ENCODE data around the gene GRIN1.

The GRIN1 gene

DNA sequence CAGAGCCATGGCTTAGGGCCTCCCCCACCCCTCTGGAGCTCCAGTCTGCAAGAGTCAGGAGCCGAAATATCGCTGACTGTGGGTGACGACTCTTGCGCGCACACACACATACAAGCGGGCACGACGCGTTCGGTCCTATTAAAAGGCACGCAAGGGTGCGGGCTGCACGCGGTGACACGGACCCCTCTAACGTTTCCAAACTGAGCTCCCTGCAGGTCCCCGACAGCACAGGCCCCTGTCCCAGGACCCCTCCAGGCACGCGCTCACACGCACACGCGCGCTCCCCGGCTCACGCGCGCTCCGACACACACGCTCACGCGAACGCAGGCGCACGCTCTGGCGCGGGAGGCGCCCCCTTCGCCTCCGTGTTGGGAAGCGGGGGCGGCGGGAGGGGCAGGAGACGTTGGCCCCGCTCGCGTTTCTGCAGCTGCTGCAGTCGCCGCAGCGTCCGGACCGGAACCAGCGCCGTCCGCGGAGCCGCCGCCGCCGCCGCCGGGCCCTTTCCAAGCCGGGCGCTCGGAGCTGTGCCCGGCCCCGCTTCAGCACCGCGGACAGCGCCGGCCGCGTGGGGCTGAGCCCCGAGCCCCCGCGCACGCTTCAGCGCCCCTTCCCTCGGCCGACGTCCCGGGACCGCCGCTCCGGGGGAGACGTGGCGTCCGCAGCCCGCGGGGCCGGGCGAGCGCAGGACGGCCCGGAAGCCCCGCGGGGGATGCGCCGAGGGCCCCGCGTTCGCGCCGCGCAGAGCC lies at the start of gene GRIN1:
TSS of gene GRIN1 (plus strand) at position 433 of the 746 bp plus-strand sequence. CDS start 333 bp downstream, outside the sequence.
- DNase-seq, result no peak

DNA sequence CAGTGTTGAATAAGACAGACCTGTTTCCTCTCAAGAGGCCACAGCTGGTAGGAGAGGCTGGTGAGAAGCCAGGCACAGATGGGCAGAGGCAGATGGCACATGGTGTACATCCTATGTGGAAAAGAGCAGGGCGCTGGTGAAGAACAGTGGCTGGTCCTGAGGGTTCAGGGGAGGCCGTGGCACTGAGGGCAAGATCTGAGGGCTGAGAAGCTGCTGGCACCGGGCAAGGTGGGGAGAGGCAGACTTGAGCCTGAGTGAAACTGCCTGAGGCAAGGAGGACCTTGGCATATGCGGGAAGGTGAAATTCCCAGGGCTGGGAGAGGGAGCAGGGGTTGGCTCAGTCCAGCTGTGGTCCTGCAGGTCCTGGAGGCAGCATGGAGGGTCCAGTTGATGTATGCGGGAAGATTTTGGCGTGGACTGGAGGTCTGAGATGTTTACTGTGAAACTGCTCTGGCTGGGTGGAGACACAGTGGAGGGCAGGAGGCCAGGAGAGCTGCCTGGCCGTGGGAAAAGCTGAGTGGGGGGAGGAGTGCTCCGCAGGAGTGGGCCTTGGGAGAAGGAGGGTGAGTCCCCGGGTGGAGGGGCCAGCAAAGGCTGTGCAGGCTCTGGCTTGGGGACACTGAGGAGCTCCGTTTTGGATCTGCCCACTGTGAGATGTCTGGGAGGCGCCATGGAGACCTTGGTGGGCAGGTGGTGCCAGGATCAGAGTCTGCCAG lies 49.6 kb upstream of the GRIN1 start:
- no peak for DNase-seq

DNA sequence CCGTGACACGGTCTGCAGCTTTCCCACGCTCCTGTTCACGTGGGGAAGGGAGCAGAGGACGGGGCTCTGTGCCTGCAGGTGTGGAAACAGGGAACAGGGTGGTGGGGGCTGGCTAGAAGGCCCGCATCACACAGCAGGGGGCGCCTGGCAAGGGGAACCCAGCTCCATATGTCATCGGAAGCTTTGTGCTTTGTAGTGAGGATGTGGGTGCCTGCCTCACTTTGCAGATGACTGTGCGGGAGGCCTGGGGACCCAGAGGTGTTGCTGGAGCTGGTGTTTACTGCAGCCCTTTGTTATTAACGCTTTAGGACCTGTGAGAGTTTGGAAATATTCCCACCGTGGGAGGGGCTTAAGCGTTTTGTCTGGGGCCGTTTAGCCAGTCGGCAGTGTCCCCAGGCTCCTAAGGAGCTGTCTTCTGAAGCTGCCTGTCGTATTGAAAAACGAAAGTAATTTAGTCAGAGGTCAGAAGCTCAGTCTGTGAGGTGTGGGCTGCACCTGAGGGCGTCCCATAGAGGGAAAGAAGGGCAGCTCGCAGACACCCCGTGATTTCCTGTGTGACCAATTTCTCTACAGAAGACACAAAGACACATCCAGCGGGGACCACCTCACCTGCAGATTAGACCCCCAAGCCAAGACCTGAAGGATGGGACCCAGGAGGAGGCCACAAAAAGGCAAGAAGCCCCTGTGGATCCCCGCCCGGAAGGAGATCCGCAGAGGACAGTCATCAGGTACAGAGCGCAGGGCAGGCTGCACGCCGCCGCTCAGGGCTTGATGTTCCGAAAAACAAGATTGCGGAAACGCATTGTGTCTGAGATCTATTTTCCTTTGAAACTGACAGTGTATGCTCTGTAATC lies 43.1 kb upstream of the GRIN1 start:
- no peak for DNase-seq

DNA sequence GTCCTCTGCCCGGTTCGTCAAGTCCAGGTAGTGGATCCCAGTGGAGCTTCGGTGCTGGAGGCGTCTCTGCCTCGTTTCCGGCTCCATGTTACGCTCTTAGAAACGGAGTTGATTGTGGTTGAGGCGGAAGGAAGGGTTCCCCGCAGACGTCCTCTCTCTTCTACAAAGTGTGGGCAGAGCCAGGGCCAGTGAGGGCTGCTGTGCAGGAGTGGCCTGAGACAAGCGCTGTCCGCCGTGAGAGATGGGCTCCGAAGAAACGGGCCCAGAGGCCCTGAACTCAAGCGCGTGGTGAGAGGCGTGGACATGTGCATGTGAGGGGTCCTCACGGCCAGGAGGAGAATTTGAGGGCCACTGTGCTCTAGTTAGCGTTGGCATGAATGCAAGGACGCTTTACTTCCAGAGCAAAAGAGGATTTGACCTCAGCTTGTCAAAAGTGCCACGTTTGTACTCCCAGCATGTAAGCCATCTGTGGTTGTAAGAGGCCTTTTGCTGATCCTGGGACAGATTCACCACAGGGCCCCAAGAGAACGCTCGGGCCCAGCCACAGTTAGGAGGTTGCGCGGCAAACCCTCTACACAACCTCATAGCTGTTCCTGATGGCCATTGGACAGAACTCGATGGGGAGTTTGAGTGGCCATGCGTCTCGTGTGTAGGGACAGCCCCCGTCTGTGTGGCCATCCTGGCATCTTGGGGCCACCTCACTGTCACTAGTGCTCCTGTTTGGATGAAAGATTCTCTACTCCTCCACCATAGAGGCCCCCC lies 42.0 kb upstream of the GRIN1 start:
- DNase-seq, result no peak

DNA sequence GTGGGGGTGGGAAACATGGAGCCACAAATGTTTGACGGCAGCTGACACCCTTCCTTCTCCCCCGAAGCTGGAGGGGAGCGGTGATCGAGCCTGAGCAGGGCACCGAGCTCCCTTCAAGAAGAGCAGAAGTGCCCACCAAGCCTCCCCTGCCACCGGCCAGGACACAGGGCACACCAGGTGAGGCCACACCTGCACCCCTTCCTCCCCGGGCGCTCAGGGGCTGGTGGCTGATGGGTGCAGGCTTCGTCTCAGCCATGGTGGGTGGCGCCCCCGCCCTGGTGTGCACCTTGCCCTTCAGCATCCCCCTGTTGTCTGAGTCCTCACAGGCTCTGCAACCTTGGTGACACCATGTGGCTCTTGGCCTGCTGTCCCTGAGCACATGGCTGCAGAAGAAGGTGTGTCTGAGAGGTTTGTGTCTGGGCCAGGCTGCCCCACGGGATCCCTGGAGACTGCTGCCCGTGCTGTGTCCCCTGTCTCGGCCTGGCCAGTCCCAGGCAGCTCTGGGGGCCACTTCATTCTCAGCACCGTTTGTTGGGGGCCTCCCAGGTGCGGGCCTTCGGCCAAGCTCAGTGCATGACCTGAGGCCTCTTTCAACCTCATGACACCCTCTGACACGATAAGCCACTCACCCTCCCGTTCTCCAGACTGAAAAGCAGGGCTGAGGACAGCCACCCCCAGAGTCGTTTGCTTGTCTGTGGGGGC lies 41.0 kb upstream of the GRIN1 start:
- no peak for DNase-seq

DNA sequence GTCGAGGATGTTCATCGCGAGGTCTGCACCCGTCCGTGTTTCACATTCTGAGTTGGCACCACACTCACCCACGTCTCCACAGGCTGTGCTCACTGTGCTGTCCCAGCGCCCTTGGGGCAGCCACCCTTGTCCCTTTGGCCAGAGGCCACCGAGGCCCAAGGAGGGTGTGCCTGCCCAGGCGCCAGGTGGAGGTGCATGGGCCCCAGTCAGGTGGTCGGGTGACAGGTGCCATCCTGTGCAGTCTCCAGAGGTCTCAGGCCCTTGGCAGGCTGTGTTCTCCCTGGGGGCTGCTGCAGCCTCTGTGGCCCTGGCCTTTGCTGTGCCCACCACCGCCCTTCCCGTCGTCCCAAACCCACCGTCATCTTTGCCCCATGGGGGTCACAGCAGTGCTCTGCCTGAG lies 39.7 kb upstream of the GRIN1 start:
- no peak for DNase-seq

DNA sequence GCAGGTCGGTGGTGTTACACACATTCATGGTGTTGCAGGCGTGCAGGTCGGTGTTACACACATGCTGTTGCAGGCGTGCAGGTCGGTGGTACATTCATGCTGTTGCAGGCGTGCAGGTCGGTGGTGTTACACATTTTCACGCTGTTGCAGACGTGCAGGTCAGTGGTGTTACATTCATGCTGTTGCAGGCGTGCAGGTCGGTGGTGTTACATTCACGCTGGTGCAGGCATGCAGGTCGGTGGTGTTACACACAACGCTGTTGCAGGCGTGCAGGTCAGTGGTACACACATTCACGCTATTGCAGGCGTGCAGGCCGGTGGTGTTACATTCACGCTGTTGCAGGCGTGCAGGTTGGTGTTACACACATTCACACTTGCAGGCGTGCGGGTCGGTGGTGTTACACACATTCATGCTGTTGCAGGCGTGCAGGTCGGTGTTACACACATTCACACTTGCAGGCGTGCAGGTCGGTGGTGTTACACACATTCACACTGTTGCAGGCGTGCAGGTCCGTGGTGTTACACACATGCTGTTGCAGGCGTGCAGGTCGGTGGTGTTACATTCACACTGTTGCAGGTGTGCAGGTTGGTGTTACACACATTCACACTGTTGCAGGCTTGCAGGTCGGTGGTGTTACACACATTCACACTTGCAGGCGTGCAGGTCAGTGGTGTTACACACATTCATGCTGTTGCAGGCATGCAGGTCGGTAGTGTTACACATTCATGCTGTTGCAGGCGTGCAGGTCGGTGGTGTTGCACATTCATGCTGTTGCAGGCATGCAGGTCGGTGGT lies 35.6 kb upstream of the GRIN1 start:
- DNase-seq, result no peak

DNA sequence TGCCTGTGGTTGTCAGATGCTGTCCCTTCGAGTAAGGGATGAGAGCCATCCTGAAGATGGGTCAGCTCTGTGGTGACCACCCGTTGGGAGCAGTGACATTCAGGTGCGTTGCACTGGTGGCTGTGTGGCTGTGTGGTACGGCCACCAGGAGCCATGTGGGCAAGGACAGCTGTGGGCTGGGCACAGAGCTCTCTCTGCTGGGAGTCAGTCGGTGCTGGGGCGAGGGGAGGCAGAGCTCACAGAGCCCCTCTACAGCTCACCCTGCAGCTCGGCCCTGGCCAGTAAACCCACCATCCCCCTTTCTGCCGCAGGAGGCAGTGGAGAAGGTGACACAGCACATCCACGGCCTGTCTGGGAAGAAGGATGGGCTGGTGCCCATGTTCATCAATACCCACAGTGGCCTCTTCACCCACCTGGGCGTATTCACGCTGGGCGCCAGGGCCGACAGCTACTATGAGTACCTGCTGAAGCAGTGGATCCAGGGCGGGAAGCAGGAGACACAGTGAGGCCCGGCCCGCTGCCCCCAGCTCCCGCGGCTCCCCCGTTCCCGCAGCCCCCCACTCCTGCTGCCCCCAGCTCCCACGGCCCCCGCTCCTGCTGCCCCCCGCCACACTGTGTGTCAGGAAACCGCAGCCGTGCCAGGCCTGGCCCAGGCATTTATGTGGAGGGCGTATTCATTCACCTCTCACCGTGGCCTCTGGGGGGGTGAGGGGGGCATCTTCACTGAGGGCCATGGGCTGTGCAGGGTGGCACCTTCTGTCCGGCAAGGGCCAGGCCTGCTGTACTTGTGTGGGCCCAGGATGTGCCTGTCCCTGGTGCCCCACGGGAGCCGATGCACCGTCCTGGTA lies 32.9 kb upstream of the GRIN1 start:
- DNase-seq, result no peak

DNA sequence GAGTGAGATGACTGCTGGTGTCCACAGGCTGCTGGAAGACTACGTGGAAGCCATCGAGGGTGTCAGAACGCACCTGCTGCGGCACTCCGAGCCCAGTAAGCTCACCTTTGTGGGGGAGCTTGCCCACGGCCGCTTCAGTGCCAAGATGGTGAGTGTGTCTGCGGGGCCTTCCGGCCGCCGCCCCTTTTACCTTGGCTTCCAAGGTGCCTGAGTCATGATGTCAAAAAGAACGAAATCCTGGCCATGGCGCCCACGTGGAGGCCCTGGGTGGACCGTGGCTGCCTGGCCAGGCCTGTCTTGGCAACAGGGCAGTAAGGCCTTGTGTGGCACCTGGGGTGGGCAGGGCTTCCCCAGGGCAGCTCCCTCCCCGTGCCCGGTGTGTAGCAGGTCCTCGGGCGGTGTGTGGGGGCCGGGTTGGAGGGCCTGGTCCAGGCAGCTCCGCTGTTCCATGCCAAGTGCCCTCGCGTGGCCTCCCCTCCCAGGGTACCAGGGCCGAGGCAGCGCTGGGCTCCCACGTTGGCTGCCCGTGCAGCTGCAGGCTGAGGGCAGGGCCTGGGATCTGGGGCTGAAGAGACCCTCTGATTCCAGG lies 32.2 kb upstream of the GRIN1 start:
- DNase-seq, result no peak

DNA sequence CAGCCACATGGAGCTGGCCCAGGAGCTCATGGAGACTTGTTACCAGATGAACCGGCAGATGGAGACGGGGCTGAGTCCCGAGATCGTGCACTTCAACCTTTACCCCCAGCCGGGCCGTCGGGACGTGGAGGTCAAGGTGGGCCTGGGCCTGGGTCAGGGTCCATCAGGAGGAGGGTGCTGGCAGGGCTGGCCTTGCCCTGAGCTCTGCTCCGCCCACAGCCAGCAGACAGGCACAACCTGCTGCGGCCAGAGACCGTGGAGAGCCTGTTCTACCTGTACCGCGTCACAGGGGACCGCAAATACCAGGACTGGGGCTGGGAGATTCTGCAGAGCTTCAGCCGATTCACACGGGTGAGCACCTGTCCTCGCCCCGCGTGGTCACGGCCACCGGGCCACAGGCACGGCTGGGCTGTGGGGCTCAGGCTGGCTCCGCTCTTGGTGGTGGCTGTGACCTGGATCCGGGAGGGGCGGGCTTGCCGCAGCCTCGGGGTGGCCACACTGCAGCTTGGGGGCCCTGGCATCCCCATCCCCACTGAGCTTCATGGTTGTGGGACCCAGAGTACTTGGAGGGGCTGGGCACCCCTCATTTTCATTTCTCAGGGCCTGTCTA lies 31.5 kb upstream of the GRIN1 start:
- no peak for DNase-seq

DNA sequence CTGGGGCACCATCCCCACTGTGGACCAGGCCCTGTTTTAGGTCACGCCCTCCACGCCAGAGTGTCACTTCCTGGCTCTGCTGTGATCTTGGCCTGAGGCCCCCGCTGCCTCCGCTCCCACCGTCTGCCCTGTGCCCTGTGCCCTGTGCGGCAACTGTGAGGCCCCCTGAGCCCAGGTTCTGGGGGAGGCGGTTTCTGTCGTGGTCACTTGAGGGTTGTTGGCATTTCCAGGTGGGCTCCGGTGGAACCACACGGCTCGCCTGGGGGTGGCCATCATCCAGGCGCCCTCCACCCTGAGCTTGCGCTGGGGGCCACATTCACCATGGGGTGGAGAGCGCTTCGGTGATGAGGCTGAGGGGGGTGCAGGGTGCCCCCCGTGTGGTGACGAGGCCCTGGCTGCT lies 31.0 kb upstream of the GRIN1 start:
- no peak for DNase-seq

DNA sequence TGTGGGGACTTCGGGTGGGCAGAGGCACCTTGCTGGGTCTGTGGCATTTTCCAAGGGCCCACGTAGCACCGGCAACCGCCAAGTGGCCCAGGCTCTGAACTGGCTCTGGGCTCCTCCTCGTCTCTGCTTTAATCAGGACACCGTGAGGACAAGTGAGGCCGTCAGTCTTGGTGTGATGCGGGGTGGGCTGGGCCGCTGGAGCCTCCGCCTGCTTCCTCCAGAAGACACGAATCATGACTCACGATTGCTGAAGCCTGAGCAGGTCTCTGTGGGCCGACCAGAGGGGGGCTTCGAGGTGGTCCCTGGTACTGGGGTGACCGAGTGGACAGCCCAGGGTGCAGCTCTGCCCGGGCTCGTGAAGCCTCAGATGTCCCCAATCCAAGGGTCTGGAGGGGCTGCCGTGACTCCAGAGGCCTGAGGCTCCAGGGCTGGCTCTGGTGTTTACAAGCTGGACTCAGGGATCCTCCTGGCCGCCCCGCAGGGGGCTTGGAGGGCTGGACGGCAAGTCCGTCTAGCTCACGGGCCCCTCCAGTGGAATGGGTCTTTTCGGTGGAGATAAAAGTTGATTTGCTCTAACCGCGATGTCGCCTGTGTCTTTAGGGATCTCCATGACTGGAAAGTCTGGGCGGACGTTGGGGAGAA lies 30.2 kb upstream of the GRIN1 start:
- no peak for DNase-seq

DNA sequence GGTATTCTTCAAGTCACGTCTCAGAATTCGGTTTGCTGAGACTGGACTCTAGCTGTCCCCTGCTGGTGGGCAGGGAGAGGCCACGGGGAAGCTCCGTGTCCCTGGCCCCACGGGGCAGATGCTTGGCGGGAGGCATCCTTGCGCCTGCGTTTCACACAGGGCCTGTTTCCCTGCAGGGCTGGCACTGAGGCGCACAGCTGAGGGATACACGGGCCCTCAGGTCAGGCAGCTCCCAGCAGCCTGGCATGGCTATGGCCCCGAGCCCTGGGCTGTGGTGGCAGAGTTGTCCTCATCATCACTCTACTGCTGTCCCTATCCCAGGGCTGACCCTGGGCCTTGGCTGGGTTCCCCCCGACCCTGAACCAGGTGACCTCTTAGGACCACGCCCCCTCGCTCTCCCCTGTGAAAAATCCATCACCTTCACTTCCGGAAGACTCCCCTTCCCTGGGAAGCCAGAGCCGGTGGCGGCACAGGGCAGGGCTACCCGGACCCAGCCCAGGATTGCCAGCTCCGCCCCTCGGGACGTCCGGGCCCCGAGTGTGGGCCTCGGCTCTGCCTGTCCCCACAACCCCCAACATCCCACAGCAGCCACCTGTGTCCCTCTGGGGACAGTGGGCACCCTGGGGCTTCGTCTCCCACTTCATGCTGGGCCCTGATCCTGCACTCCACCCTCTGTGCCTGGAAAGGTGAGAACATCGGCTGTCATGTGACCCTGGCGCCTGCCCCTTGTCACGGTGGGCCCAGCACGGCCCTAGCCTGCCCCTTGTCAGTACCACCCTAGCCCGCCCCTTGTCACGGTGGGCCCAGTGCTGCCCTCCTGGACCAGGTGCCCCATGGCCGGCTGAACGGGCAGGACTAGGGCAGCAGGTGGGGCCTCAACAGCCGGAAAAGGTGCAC lies 29.5 kb upstream of the GRIN1 start:
- no peak for DNase-seq

DNA sequence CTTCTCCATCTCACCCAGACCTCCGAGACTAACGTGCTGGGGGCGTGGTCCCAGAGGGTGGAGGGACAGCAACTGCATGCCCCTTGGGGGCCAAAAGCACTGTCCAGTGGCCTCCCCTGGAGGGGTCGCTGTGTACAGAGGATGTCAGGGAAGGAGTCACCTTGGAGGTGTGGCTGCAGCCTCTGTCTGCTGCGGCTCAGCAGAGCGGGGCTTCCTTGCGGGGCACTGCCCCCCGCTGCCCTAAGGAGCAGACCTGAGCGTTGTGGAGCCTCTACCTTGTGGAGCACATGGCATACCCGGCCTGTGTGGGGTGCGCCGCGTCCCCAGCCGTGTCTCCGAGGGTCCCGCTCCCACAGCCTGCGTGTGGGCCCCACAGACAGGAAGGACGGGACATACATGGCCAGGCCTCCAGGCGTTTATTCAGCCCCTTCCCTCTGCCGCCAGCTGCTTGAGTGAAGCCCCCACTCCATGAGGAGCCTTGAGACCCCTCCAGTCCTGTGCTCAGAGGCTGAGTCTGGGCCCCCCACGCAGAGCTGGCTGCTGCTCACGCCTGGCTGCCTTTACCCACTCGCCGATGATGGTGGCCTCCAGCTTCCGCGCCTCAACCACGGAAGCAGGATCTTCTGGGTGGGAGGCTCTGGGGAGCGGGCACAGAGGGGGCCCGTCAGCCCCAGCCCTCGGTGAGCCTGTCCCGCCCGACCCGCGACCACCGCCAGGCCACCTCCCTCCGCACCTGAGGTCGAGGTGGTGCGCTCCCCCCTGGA lies 28.6 kb upstream of the GRIN1 start:
- no peak for DNase-seq

DNA sequence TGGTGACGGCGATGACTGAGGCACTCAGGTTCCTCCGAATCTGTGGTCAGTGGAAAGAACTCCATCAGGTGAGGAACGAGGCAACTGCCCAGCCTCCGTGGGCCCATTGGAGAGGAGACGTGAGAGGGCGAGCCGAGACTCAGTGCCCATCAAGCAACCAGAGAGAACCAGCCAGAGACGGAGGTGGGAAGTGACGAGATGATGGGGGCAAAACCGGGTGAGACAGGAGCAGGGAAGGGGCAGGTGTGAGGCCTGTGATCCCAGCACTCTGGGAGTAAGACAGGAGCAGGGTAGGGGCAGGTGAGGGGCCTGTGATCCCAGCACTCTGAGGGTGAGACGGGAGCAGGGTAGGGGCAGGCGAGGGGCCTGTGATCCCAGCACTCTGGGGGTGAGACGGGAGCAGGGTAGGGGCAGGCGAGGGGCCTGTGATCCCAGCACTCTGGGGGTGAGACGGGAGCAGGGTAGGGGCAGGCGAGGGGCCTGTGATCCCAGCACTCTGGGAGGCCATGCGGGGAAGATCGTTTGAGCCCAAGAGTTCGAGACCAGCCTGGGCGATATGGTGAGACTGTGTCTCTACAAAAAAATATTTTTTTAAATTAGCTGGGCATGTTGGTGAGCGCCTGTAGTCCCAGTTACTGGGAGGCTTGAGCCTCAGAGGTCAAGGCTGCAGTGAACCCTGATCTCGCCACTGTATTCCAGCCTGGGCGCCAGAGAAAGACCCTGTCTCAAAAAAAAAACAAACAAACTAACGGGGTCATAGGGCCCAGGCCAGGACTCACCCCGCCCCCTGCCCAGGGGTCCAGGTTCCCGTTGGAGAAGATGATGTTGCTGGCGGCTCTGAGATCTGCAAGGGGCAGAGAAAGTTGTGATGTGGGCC lies 27.8 kb upstream of the GRIN1 start:
- no peak for DNase-seq
